GM18873 (cell line): Measurements from ENCODE around the gene ADIPOR2.
"Not testable (repeated sequence)": the region's sequence is repeated elsewhere in the genome, so short reads cannot be mapped to it uniquely, and the experiment has no call there.

Source experiments
- ATAC-seq: cut with Tn5 transposase; IDR thresholded peaks from one replicate; pipeline ENCODE4 v1.9.1; 2021; ENCODE audit warnings: mild to moderate bottlenecking, moderate library complexity, moderate number of reproducible peaks; ENCODE audit not compliant: unreplicated experiment, low FRiP score

The ADIPOR2 gene

DNA sequence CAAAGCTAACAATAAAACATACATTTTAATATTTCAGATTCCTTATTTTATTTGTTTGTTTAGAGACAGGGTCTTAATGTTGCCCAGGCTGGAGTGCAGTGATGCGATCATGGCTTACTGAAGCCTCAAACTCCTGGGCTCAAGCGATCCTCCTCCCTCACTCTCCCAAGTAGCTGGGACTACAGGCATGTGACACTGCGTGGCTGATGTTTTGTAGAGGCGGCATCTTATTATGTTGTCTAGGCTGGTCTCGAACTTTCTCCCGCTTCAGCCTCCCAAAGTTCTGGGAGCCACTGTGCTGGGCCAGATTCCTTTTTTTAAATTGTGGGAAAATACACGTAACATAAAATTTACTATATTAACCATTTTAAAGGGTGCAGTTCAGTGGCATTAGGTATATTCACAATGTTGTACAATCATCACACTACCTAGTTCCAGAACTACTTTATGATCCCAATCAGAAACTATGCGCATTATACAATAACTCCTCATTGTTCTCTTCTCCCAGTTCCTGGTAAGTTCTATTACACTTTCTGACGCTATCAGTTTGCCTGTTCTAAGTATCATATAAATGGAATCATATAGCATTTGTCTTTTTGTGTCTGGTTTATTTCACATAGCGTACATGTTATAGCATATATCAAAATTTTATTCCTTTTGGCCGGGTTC lies 40.3 kb downstream of the ADIPOR2 start:
- no peak for ATAC-seq

- ATAC-seq = not testable (repeated sequence)
Measured at GRCh38 chr12:1731688-1732078, 40.8 kb downstream of the ADIPOR2 start.

GRCh38 chr12:1732914-1733313 lies 42.0 kb downstream of the ADIPOR2 start:
- ATAC-seq = no peak

GRCh38 chr12:1733712-1734111 lies 42.8 kb downstream of the ADIPOR2 start:
- ATAC-seq = not testable (repeated sequence)

DNA sequence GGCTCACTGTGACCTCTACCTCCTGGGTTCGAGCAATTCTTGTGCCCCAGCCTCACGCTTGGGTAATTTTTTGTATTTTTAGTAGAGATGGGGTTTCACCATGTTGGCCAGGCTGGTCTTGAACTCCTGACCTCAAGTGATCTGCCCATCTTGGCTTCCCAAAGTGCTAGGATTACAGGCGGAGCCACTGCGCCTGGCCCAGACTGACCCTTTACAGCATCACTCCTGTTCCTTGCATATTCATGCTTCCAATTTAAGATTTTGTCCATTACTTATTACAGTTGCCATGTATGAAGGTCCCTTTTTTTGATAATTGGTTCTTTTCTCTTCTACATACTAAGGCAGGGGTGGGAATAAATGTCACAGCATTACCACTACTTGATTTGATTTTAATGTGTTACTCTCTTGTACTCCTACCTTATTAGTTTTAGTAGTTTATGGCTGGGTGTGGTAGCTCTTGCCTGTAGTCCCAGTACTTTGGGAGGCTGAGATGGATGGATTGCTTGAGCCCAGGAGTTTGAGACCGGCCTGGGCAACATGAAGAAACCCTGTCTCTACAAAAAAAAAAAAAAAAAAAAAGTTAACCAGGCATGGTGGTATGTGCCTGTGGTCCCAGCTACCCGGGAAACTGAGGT lies 46.9 kb downstream of the ADIPOR2 start:
- ATAC-seq = no peak

DNA sequence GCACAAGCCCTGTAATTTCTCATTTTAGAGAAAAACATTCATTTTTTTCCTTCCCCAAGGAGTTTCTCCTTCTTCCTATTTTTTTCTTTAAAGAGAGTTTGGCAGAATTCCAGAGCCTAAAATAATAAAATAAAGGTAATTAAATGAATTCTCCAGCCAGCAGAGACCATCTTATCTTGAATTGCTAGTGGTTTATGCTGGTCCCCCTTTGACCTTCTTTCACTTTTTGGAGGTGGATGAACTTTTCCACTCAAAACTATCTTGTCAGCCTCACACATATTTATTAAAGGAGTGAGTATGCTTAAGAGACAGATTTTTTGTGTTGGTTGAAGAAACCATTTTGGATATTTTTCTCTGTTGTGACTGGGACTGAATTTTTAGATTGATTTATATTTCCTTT lies 47.6 kb downstream of the ADIPOR2 start:
- ATAC-seq = no peak

GRCh38 chr12:1739368-1739767 lies 48.5 kb downstream of the ADIPOR2 start:
- no peak for ATAC-seq

GRCh38 chr12:1740161-1740948 lies 49.5 kb downstream of the ADIPOR2 start:
- ATAC-seq = no peak

- no peak for ATAC-seq
Measured at GRCh38 chr12:1741154-1741949, 50.5 kb downstream of the ADIPOR2 start.

GRCh38 chr12:1744932-1745331 lies 54.1 kb downstream of the ADIPOR2 start:
- no peak for ATAC-seq

GRCh38 chr12:1747609-1748008 lies 56.7 kb downstream of the ADIPOR2 start:
- ATAC-seq = no peak

- no peak for ATAC-seq
Measured at GRCh38 chr12:1749019-1749418, 58.1 kb downstream of the ADIPOR2 start.

GRCh38 chr12:1750300-1750699 lies 59.4 kb downstream of the ADIPOR2 start:
- ATAC-seq = no peak

GRCh38 chr12:1758376-1758775 lies 67.5 kb downstream of the ADIPOR2 start:
- no peak for ATAC-seq

GRCh38 chr12:1758887-1759286 lies 68.0 kb downstream of the ADIPOR2 start:
- no peak for ATAC-seq

- ATAC-seq = no peak
Measured at GRCh38 chr12:1760566-1761382, 69.9 kb downstream of the ADIPOR2 start.

DNA sequence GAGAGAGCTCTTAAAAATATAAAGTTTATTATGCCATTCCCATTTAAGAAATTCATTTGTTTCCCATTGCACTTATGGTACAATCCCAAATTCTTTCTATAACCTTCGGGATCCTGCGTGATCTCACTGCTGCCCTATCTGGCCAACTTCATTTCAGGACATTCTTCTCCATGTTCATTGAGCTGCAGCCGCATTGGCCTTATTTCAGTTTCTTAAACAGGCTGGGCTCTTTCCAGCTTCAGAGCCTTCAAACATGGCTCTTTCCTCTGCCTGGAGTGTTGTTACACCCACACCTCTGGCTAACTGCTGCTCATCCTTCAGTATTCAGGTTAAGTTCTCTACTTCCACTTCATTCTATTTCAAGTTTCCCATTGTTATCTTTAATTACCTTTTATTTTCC lies 71.0 kb downstream of the ADIPOR2 start:
- ATAC-seq = no peak

- ATAC-seq = no peak
Measured at GRCh38 chr12:1763153-1763552, 72.3 kb downstream of the ADIPOR2 start.

DNA sequence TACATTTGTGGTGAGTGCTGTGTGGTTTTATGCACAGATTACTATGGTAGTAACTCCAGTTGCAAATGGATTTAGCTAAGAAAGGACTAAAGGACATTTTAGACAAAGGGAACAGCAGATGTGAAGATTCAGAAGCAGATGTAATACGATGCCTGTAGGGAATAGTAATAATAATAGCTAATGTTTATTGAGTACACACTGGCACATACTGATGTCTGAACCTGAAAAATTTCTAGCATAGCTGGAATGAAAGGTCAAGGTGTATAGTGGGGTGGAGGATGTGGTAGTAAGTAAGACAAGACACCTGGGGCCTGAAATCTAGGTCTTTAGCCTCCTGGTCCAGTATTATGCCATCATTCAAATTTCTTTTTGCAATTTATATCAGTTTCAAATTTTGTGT lies 75.2 kb downstream of the ADIPOR2 start:
- ATAC-seq = no peak
